ENCODE data around the gene TNPO2.

Gene TNPO2

DNA sequence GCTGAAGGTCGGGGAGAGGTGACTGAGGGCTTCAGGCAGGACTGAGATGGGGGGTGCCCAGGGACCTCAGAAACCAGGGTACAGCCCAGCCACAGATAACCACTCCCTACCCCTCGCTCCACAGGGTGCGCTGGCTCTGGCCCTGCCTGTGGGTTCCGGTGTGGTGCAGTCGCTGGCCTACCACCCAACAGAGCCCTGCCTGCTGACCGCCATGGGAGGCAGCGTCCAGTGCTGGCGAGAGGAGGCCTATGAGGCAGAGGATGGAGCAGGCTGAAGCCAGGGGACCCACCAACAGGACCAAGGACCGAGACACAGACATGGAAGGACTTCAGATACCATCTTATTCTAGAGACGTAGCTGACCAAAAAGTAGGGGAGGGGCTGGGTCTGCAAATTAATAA is 48.3 kb downstream of the TNPO2 start:
- DNase-seq: no peak

DNA sequence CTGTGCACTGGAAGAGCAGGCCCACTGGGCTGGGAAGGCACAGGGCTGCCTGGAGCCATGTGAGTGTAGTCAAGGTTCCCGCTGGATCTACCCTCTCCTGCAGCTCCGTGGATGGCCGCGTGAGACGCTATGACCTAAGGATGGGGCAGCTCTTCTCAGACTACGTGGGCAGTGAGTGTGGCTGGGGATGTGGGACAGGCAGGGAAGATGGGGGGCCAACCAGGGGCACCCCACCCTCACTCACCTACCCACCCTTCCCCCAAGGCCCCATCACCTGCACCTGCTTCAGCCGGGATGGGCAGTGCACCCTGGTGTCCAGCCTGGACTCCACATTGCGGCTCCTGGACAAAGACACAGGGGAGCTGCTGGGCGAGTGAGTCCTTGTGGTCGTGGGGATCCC is 51.0 kb downstream of the TNPO2 start:
- DNase-seq: no peak

DNA sequence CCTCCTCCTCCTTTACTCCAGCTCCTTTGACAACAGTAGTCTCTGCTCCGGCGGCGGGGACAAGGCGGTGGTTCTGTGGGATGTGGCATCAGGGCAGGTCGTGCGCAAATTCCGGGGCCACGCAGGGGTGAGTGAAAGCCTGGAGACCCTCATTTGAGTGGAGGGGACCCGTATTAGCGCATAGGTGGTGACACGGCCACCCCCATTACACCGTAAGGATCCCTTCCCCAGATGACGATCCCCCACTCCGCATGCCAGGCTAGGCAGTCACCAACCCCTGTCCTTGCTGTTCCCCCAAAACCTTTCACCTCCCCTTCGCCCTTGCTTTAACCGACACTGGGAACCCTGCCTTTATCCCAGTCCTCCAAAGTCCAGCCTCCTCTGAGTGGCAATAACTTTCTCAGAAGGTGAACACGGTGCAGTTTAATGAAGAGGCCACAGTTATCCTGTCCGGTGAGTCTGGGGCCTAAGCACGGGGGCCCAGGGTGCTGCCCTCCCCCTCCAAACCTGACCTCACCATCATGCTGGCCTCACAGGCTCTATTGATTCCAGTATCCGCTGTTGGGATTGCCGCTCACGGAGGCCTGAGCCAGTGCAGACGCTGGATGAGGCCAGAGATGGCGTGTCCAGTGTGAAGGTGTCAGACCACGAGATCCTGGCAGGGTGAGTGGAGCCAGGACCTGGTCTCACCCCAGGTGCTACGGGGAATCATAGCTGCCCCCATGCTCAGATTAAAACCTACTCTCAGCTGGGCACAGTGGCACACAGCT is 53.4 kb downstream of the TNPO2 start:
- DNase-seq: no peak

DNA sequence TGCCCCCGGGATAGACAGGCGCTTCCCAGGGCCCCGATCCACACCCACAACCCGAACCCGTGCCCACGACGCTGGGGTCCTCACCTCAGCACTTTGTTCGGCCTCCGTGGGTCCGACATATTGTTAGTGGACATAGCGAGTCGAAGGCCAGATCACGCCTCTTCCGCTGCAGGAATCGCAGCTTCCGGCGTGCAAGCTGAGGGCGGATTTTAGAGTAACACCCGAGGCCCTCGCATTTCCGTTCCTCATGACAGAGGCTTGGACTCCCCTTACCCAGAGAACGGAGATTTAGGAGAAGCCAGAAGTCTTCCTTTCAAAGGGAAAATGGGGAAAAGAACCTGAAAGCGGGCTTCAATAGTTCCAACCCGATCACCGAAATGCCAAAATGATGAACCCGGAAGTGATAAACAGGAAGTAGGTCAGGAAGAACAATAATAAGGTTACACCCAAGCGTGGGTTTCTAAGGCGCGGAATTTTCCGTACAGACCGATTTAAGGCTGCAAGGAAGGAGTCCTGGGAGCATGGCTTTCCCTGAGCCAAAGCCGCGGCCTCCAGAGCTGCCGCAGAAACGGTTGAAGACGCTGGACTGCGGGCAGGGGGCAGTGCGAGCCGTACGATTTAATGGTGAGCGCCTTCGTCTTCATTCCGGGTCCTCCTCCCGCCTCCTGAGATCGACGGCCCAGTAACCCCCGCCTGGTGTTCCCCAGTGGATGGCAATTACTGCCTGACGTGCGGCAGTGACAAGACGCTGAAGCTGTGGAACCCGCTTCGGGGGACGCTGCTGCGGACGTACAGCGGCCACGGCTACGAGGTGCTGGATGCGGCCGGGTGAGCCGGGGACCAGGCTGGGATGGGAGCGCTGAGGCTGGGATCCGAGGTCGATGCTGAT is 54.2 kb downstream of the TNPO2 start:
- DNase-seq: peak; percentile 39 to 84 (median 63)

DNA sequence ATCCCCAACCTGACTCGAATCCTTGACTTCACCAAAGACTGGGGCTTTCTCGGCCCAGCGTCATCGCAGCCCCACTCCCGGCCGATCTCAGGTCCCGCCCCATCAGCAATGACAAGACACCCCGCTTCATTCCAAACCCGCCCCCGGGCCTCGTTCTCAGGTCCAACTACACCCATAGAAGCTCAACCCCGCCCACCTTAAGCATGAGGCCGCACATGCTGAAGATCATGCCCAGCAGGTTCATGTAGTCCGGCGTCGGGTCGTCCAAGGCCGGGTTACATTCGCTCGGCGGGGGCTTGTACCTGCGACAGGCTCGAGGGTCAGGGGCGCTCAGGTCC is 54.8 kb downstream of the TNPO2 start:
- DNase-seq: peak; percentile 54 to 81 (median 63)

DNA sequence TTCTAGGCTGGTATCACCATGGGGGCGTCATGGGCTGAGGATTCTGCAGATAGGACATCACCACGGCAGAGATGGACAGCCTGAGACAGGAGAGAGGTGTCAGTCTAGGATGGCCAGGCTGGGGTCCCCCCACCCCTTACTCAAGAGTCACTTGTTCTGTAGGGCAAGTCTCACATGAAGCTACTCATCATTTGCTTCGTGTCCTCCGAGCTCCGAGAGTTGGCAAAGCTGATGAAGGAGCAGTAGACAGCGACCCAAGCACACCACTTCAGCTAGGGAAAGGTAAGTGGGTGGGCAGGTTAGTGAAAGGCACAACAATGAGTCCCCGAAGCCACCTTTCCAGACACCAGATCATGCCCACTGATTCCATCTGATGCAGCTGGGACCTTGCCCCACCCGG is 55.4 kb downstream of the TNPO2 start:
- no peak for DNase-seq

DNA sequence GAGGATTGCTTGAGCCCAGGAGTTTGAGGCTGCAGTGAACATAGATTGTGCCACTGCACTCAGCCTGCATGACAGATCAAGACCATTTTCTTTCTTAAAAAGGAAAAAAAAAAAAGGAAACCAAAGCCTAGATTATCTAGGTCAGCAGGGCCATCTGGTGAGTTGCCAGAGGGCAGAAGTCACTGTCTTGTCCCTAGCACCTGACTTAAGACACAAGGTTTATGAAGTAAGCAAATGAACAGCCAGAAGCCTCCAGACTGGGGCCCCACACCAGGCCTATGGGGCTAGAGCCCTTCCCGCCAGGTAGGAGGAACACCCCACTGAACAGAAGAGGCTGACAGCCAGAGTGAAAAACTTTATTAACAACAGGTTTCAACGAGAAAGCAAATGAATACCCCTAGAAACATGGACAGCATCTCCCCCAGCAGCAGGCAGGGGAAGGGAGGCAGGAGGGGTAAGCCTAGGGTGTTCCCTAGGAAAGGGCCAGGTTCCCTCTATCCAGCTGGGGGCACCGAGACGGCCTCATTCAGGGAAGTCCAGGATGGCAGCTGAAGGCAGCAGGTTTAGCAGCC is 55.9 kb downstream of the TNPO2 start:
- DNase-seq: no peak

DNA sequence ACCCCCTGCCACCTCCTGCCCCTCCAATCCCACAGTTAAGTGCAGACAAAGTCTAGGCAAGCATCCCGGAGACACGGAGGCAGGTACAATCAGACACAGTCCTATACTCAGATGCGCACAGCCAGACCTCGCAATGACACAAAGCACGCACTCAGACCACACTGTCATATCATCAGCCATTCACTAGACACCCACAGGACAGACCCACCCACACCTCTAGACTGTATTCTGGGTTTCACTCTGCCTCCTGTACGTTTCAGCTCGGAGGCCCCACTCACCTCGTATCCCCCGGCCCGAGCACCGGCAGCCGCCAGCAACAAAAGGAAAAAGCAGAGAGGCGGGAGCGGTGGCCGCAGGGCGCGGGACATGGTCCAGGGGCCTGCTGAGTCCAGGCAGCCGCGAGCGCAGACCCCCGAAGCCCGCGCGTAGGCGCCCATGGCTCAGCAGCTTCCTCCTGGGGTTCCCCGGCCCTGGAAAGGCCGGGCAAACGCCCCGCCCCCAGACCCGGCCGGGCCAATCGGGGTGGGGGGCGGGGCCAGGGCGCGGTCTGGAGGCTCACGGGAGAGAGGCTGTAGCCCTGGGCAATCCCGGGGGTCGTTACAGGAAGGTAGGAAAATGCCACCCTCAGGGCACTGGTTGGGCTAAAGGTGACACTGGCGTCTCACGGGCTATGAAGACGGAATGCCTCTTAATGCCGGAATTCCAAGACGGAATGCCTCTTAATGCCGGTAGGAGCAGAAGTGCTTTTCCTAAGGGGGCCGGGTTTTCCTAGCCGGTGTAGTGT is 57.3 kb downstream of the TNPO2 start, which contains the start of the genes MAN2B1 and WDR83:
Gene MAN2B1 (minus strand): TSS at position 478 of the 784 bp plus-strand sequence. CDS start 41 bp downstream, at position 437.
Gene WDR83 (plus strand): TSS at position 543 of the 784 bp plus-strand sequence. CDS start 2,984 bp downstream, outside the sequence.
- peak; percentile 68 to 77 (median 73) for DNase-seq

DNA sequence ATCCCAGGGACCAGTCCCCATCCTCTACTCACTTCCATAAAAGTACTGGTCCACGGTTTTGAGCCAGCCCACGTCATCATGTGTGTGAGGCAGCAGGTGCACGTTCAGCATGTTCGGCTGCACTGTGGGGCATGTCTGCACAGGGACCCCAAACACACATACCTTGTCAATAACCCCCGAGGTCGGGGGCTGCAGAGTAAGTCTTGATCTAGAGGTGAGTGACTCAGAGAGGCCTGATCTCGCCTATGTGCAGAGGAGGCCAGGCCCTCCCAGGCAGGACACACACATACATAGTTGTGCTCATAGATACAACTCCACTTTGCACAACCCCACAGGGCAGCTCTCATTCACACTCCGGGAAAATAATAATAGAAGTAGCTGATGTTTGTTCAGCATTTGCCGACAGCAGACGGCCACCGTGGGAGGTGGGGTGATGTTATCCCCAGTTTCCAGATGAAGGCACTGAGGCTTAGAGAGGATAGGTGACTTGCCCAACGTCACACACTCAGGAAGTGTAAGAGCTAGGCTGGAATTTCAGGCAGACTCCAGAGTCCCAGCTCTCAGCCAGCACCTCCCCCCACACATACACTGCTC is 58.0 kb downstream of the TNPO2 start:
- peak in 1 of 5 experiments; percentile 33 for DNase-seq

DNA sequence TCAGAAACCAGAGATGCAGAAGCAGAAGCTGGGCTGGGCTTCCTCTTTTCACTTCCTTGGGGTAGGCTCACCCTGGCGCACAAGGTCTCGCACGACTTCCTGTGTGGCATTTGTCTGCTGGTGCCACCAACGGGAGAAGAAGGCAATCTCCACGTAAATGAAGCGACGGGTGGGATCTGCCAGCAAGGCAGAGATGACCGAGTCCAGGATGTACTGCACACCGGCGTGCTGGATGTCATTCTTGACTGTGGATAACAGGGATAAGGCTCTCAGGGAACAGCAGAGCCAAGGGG is 58.5 kb downstream of the TNPO2 start:
- peak in 4 of 5 experiments; percentile 30 to 85 (median 34) for DNase-seq

DNA sequence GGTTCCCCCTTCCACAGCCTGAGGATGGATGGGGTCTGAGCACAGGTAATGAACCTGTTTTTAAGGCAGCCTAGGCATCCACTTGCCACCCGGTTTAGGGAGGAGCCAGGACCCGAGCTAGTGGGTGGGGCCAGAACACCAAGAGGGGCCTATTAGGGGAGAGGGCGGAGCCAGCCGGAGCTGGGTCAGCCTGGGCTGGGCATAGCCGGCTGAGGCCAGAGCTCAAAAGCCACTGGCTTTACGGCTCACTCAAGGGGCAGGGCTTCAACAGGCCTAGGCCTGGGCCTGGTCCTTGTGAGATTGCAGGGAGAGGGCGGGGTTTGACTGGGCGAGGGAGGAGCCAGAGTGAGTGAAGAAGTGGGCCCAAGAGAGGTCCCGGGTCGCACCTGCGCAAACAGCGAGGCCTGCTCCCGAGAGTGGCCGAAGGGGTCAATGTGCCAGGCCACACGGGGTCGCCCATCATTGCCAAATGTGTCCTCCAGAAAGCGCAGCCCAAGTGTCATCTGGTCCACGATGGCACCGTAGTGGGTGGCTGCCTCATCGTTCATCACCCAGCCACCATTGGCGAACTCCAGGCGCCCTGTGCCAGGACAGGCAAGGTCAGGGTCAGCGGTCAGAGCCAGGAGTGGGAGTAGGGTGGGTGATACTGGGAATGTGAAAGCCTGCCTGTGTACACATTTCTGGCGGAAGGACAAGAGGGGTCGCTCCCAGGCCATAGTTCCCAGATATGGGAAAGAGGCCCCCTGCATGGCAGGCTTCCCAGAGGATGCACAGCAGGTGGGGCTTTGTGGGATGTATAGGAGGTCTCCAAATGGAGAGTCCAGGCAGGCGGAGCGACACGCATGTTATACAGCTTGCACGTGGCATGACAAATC is 59.1 kb downstream of the TNPO2 start:
- DNase-seq: no peak

DNA sequence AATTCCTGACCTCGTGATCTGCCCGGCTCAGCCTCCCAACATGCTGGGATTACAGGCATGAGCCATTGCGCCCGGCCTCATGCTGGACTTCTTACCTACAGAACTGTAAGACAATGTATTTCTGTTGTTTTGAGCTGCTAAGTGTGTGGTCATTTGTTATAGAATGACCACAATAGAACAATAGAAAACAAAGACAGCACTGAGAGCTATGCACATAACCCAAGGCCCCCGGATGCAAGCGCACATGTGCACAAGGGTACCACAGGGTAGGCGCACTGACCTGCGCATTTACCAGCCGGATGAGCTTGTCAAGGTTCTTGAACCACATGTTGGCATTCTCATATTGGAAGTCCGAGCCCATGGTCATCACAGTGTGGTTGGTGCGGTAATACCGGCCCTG is 62.8 kb downstream of the TNPO2 start:
- DNase-seq: no peak

DNA sequence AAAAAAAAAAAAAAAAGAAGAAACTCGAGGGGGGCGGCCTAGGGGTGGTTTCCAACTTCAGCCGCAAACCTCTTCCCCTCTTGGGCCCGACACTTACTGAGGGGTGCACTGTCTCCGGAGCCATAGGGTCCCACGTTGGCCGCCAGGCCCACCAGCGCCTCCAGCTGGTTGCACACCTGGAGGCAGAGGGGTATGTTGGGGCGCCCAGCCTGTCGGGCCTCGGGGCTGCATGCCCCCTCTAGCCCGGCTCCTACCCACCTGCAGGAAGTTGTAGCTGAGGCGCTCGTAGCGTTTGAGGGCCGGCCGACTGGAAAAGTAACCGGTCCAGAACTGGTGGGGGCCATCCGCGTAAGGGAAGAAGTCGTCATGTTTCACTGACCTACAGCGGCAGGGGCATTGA is 65.8 kb downstream of the TNPO2 start:
- DNase-seq: no peak

DNA sequence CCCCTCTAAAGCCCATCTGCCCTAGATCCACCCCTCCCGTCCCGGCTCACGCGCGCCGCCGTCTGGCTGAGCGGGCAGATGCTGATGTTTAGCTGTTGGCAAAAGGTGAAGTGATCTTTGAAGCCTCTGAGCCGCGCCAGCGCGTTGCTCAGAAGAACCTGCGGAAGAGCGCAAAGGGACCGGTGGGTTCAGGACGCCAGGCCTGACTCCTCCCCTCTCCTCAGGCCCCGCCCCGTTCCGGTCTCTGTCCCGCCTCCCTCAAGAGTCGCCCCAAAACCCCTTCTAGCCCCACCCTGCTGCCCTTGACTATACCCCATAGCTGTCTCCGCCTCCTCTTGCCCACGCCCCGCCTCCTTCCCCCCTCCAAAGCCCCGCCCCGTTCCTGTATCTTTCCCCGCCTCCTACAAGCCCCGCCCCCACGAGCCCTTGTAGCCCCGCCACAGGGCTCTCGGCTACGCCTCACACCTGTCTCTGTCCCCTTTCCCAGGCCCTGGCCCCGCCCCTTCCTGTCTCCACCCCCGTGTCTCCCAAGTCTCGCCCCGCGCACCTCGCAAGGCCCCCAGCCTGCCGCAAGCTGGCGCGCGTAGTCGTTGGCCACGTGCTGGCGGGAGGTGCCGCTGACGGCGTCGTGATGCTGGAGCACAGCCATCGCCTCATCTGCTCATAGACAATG is 66.7 kb downstream of the TNPO2 start:
- no peak for DNase-seq

DNA sequence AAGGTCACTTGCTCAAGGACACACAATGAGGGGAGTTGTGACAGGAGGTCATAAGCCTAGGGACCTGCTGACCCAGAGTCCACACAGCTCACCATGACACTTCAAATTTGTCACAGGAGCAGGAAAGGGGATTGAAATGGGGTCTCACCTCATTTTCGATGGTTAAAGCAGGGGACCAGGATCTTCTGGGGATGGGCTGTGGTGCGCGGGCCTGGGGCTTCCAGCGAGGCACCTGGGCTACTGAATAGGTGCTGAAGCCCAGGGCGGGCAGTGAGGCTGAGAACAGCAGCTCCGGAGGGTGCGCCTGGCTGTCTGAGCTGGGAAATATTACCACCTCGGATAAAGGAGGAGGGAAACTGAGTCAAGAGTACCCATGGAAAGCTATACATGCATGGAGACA is 68.2 kb downstream of the TNPO2 start:
- no peak for DNase-seq

DNA sequence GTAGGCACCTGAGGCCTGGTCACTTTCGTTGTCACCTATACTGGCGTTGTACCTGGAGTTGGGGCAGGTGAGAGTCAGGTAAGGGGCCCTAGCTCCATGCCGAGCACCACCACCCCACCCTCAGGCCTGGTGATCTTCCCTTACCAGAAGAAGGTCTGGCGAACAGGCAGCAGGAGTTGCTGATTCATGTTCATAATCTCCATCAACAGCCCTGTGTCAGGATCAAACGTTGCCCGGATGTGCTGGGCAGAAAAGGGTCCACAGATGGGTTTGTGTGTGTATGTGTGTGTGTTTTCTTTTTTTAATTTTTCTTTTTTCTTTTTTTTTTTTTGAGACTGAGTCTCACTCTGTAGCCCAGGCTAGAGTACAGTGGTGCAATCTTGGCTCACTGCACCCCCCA is 71.5 kb downstream of the TNPO2 start:
- no peak for DNase-seq

DNA sequence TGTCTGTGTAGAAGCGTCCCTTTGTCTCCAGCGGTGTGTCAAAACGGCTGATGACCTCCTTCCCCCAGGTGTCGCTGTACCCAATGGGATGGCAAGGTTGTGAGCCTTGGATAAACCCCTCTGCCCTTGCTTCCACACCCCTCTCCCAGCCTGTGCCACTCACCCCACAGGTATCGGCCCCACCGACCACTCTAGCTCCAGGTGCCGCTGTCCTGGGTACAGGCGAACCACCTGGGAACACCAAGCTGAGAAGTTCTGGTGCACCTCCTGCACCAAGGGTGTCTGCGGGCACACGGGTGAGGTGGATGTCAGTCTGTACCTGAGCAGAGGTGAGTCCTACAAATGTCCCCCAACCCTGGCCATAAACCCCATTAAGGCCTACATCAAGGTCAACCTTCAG is 73.8 kb downstream of the TNPO2 start:
- DNase-seq: no peak

All from T-helper 2 cell (primary cell).